MCF 10A (cell line): ENCODE data around the gene KCNH3. TPM values are rescaled to one million over a fixed set of nuclear protein-coding genes. Genes with fewer than 3 reads are reported as not detected.
"Not testable (repeated sequence)": the region's sequence is repeated elsewhere in the genome, so short reads cannot be mapped to it uniquely, and the experiment has no call there.

Source experiments
- BruUV-seq: library from RNA; stranded (reverse); fragments of 400-500 nt; replicated peaks from 2 replicates; lab custom pipeline; 2021; lab: Mats Ljungman, UMichigan
- CTCF ChIA-PET: fragments of 300-600 bp; sonication (Branson Sonifier 250); formaldehyde crosslinking; extraction: SDS; loops from one replicate; lab custom pipeline; 2021; ENCODE audit warnings: antibody characterized with exemption, inconsistent platforms; lab: Yijun Ruan, JAX
- POLR2A ChIA-PET: fragments of 300-600, 350-650 bp; sonication (Branson Sonifier 250); formaldehyde crosslinking; extraction: SDS; loops from one replicate; lab custom pipeline; 2020; ENCODE audit warnings: antibody characterized with exemption, inconsistent platforms; lab: Yijun Ruan, JAX
- DNase-seq: peaks from one replicate; pipeline ENCODE4 v3.0.0-alpha.2; 2018; ENCODE audit not compliant: unreplicated experiment
- H3K27ac Mint-ChIP-seq: one replicate; pipeline ENCODE4 v1.8.0; 2022; ENCODE audit warnings: mild to moderate bottlenecking, low read depth, mixed read lengths; ENCODE audit not compliant: unreplicated experiment
- H3K27me3 Mint-ChIP-seq: one replicate; pipeline ENCODE4 v1.8.0; 2022; ENCODE audit warnings: mixed read lengths; ENCODE audit not compliant: insufficient read depth, unreplicated experiment
- H3K36me3 Mint-ChIP-seq: one replicate; pipeline ENCODE4 v1.8.0; 2022; ENCODE audit warnings: mild to moderate bottlenecking, moderate library complexity, mixed read lengths; ENCODE audit not compliant: insufficient read depth, unreplicated experiment
- H3K4me1 Mint-ChIP-seq: one replicate; pipeline ENCODE4 v1.8.0; 2022; ENCODE audit warnings: mixed read lengths; ENCODE audit not compliant: insufficient read depth, unreplicated experiment
- H3K4me3 Mint-ChIP-seq: one replicate; pipeline ENCODE4 v1.8.0; 2022; ENCODE audit warnings: mild to moderate bottlenecking, moderate library complexity, mixed read lengths; ENCODE audit not compliant: unreplicated experiment
- H3K9me3 Mint-ChIP-seq: one replicate; pipeline ENCODE4 v1.8.0; 2022; ENCODE audit warnings: mixed read lengths; ENCODE audit not compliant: unreplicated experiment
- intact Hi-C: fragments of 100-400 bp; cut with micrococcal nuclease; formaldehyde crosslinking; loops from 2 replicates; pipeline ENCODE4 v1.14.1; 2022
- total RNA-seq: library from RNA; stranded (reverse); gene quantifications from 2 replicates; pipeline ENCODE4 v1.2.3, GENCODE V29; 2022
- TF ChIP-seq, protein P1 (sequence below): fragments of 200-600 bp; IDR thresholded peaks from one replicate; pipeline ENCODE4 v1.8.0; 2022; ENCODE audit warnings: antibody characterized with exemption, mild to moderate bottlenecking; ENCODE audit not compliant: unreplicated experiment

Gene KCNH3
- total RNA-seq, 1 experiment from 2014 or later, result not detected

DNA sequence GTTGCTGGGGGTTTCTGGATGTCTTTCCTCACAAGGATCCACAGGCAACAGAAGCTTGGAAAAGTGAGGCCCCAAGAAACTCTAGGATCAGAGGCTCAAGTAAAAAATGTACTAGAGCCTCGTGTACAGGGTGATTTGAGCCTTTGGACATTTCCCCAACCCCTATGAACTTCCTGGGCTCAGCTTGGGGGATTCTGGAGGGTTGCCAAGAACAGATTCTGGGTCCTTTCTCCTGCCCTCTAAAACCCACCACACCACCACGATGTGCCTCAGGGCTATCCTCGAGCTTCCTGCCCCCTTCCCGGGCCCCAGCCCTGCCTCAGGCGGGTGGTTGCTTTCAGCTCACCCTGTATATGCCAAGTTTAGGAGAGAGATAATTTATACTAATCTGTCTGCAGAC lies 66.0 kb downstream of the KCNH3 start:
- no peaks in the 10 kb centered on the region for H3K9me3 Mint-ChIP-seq
- CTCF ChIA-PET, result interaction anchor here (0.6 to 1.8 kb wide), 3 partner anchors 25 to 51 kb away, joined by 3 to 5 read pairs (median 4); no protein-coding TSS in a partner anchor
- H3K27ac Mint-ChIP-seq, result no peak overlapping the region
- DNase-seq, result no peak
- no TSS peak for BruUV-seq
- H3K36me3 Mint-ChIP-seq, result no peaks in the 10 kb centered on the region
- intact Hi-C loops, result no loop called here
- POLR2A ChIA-PET, result interaction anchor here (2.1 kb wide), 1 partner anchor 137 kb away, joined by 4 read pairs; the partner anchor contains the start of gene TMBIM6
- TF ChIP-seq, protein P1, sequence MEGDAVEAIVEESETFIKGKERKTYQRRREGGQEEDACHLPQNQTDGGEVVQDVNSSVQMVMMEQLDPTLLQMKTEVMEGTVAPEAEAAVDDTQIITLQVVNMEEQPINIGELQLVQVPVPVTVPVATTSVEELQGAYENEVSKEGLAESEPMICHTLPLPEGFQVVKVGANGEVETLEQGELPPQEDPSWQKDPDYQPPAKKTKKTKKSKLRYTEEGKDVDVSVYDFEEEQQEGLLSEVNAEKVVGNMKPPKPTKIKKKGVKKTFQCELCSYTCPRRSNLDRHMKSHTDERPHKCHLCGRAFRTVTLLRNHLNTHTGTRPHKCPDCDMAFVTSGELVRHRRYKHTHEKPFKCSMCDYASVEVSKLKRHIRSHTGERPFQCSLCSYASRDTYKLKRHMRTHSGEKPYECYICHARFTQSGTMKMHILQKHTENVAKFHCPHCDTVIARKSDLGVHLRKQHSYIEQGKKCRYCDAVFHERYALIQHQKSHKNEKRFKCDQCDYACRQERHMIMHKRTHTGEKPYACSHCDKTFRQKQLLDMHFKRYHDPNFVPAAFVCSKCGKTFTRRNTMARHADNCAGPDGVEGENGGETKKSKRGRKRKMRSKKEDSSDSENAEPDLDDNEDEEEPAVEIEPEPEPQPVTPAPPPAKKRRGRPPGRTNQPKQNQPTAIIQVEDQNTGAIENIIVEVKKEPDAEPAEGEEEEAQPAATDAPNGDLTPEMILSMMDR, result no peak
- no peaks in the 10 kb centered on the region for H3K4me1 Mint-ChIP-seq
- H3K27me3 Mint-ChIP-seq, result no peaks in the 10 kb centered on the region
- H3K4me3 Mint-ChIP-seq, result no peak overlapping the region

DNA sequence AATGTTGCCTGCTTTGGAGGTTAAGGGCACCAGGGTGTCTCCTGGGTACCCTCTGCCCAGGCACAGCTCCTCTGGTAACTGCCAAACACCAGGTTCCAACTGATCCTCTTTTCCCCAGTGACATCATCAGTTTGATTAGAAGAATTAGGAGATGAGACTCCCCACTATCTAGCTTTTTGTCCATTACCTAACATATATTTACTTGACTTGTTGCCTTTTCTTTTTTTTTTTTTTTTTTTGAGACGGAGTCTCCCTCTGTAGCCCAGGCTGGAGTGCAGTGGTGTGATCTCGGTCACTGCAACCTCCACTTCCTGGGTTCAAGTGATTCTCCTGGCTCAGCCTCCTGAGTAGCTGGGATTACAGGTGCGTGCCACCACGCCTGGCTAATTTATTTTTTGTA lies 66.7 kb downstream of the KCNH3 start, which contains the start of gene FAM186B:
FAM186B (minus strand) TSS at position 101 of the 400 bp plus-strand sequence. CDS start 162 bp downstream, outside the sequence.
- not testable (repeated sequence) for H3K4me3 Mint-ChIP-seq
- CTCF ChIA-PET, result interaction anchor here (1.2 kb wide), 1 partner anchor 52 kb away, joined by 5 read pairs; no protein-coding TSS in a partner anchor

More for the DNA sequence above, 66.7 kb downstream of the KCNH3 start, which contains the start of gene FAM186B:
- BruUV-seq, H3K27ac Mint-ChIP-seq, H3K9me3 Mint-ChIP-seq, H3K4me1 Mint-ChIP-seq, intact Hi-C loops, DNase-seq, H3K36me3 Mint-ChIP-seq, H3K27me3 Mint-ChIP-seq: not testable (repeated sequence)
- POLR2A ChIA-PET, result interaction anchor here (2.1 kb wide), 1 partner anchor 136 kb away, joined by 4 read pairs; the partner anchor contains the start of gene TMBIM6

Other genes with a start within 250 kb of the KCNH3 start
- 1.4 and 2.7 TPM in 2 replicates for gene PRPH, start 243.9 kb upstream of the KCNH3 start, total RNA-seq
- 30.8 and 41.9 TPM in 2 replicates for gene TROAP, start 215.8 kb upstream of the KCNH3 start, total RNA-seq
- 0.20 TPM in 1 of 2 replicates, not detected in the other for gene C1QL4, start 201.8 kb upstream of the KCNH3 start, total RNA-seq
- gene DNAJC22, start 192.1 kb upstream of the KCNH3 start, total RNA-seq, result 0.25 and 0.33 TPM in 2 replicates
- 21.0 and 26.0 TPM in 2 replicates for gene SPATS2, start 171.6 kb upstream of the KCNH3 start, total RNA-seq
- 34.3 and 58.7 TPM in 2 replicates for gene MCRS1, start 29.1 kb downstream of the KCNH3 start, total RNA-seq
- 0.30 and 0.64 TPM in 2 replicates for gene FAM186B, start 66.6 kb downstream of the KCNH3 start, total RNA-seq
- 41.8 and 48.5 TPM in 2 replicates for gene PRPF40B, start 84.5 kb downstream of the KCNH3 start, total RNA-seq
- 0.58 and 0.91 TPM in 2 replicates for gene FMNL3, start 168.4 kb downstream of the KCNH3 start, total RNA-seq
- 517 and 606 TPM in 2 replicates for gene TMBIM6, start 202.5 kb downstream of the KCNH3 start, total RNA-seq